Esophagus (tissue), 2 donors: ENCODE results near the gene VPS13A. TPM values are rescaled to one million over a fixed set of nuclear protein-coding genes. Genes with fewer than 3 reads are reported as not detected.
"Not testable (repeated sequence)": the region's sequence is repeated elsewhere in the genome, so short reads cannot be mapped to it uniquely, and the experiment has no call there.

Experiments used
- H3K27ac ChIP-seq, 2 donors: one replicate each; pipeline ENCODE4 v1.5.1; 2013; ENCODE audit warnings: low read depth in 2 of 2, mild to moderate bottlenecking in 2 of 2, inconsistent platforms in 1 of 2, low read length in 1 of 2, moderate library complexity in 1 of 2
- H3K27me3 ChIP-seq, 2 donors: one replicate each; pipeline ENCODE4 v1.6.1; 2013; ENCODE audit warnings: low read length in 2 of 2, control low read depth in 1 of 2, mild to moderate bottlenecking in 1 of 2; ENCODE audit not compliant: insufficient read depth in 2 of 2, control insufficient read depth in 1 of 2
- H3K36me3 ChIP-seq, 2 donors: one replicate each; pipeline ENCODE4 v1.6.1; 2013; ENCODE audit warnings: low read length in 1 of 2; ENCODE audit not compliant: control insufficient read depth in 2 of 2, insufficient read depth in 2 of 2
- H3K4me1 ChIP-seq, 2 donors: one replicate each; pipeline ENCODE4 v1.6.1; 2013; ENCODE audit warnings: low read length in 1 of 2; ENCODE audit not compliant: control insufficient read depth in 2 of 2, insufficient read depth in 2 of 2
- H3K4me3 ChIP-seq, 2 donors: one replicate each; pipeline ENCODE4 v1.5.1; 2013; ENCODE audit warnings: low read length in 2 of 2, mild to moderate bottlenecking in 2 of 2, low read depth in 1 of 2, moderate library complexity in 1 of 2
- H3K9me3 ChIP-seq, 2 donors: one replicate each; pipeline ENCODE4 v1.6.1; 2013; ENCODE audit warnings: mild to moderate bottlenecking in 2 of 2, low read depth in 1 of 2, low read length in 1 of 2, moderate library complexity in 1 of 2; ENCODE audit not compliant: control insufficient read depth in 2 of 2, insufficient read depth in 1 of 2
- WGBS, 2 donors: extraction: QIAGEN DNeasy Blood & Tissue Kit; methylation state at CpG; one replicate each; pipeline ENCODE4 v1.1.7; 2013; 5-methylcytosine and 5-hydroxymethylcytosine counted together
- polyA plus RNA-seq, 2 donors: library from polyadenylated mRNA; stranded (reverse); fragments of 200-250 nt; gene quantifications; one replicate each; pipeline ENCODE4 v1.2.3, GENCODE V29; 2013
- donor health status: healthy with polysubstance abuse.
- donor health status: Bipolar disorder and iron deficiency.

The VPS13A gene
- polyA plus RNA-seq, 2 donors = 8.7 to 28.1 TPM

DNA sequence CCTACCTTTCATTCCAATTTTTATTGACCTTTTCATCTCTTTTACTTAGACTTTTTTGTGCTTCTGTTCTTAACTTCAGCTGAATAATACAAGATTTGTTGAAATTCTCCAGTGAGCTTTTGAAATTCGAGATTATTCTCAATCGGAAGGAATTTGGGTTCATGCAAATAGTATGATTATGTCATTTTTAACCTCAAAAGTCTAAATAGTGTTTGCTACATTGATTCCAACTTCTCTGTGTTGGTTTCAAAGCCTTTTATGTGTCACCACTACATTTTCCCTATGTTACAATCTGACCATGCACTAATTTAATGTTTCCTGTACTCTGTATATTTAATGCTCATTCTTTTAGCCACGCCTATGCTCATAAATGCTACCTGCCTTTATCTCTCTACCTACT lies 44.1 kb downstream of the VPS13A start:
- no peaks in the 10 kb centered on the region for H3K27me3 ChIP-seq
- WGBS, 2 donors = 87 to 89% methylated on average over 3 of the region's 3 CpGs
- H3K27ac ChIP-seq = no peak overlapping the region
- no peak overlapping the region for H3K4me3 ChIP-seq
- H3K4me1 ChIP-seq = no peaks in the 10 kb centered on the region
- H3K36me3 ChIP-seq = no peaks in the 10 kb centered on the region
- H3K9me3 ChIP-seq = no peaks in the 10 kb centered on the region

DNA sequence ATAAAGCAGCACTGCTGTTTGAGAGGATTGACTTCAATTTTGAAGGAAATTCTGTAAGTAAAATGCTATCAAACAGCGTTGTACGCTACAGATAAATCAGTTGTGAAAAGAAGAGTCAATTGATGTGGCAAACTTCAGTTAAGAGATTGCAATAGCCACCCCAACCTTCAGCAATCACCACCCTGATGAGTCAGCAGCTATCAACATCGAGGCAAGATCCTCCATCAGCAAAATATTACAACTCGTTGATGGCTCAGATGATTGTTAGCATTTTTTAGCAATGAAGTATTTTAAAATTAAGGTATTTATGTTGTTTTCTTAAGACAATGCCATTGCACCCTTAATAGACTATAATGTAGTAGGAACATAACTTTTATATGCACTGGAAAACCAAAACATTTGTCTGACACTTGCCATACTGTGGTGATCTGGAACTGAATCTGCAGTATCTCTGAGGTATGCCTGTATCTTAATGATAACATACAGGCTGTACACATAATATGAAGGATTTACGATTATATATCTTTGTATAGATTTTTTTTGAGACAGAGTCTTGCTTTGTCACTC lies 47.5 kb downstream of the VPS13A start:
- Histone ChIP-seq H3K27me3 (no peaks in the 10 kb centered on the region), H3K9me3 (no peaks in the 10 kb centered on the region), H3K4me1 (no peaks in the 10 kb centered on the region), H3K4me3 (no peak overlapping the region), H3K36me3 (peaks cover 3% of the 10 kb centered on the region in 2 donors), H3K27ac (no peak overlapping the region)
- 84 to 85% methylated on average over 5 of the region's 5 CpGs for WGBS, 2 donors

DNA sequence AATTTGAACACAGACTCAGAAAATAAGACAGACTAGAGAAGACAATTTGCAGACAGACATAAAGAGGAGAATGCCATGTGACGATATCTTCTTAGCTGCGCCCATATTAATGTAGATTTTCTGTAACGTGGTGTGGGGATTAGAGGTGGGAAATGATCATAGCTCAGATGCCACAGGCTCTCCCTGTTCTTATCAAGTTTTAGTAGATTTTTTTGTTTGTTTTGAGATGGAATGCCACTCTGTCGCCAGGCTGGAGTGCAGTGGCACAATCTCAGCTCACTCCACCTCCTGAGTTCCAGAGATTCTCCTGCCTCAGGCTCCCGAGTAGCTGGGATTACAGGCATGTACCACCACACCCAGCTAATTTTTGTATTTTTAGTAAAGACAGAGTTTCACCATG lies 59.4 kb downstream of the VPS13A start:
- WGBS, 2 donors = 77 to 85% methylated on average over 5 of the region's 5 CpGs
- no peak overlapping the region for H3K4me3 ChIP-seq
- H3K4me1 ChIP-seq = no peaks in the 10 kb centered on the region
- H3K27ac ChIP-seq = no peak overlapping the region
- H3K36me3 ChIP-seq = no peaks in the 10 kb centered on the region
- H3K9me3 ChIP-seq = no peaks in the 10 kb centered on the region
- H3K27me3 ChIP-seq = no peaks in the 10 kb centered on the region

DNA sequence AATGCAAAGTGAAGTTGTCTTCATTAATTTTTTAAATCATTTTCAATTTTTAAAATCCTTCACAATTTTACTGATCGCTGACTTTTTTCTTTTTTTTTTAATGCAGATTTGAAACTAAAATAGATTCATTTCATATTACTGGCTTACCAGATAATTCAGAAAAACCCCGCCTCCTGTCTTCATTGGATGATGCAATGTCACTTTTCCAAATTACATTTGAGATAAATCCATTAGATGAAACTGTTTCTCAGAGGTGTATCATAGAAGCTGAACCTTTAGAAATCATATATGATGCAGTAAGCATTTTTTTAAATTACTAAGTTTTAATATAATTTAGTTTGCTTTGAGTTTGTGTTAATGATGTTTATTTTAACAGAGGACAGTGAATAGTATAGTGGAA lies 60.6 kb downstream of the VPS13A start:
- H3K36me3 ChIP-seq = no peaks in the 10 kb centered on the region
- H3K27me3 ChIP-seq = no peaks in the 10 kb centered on the region
- 96 to 98% methylated on average over 2 of the region's 2 CpGs for WGBS, 2 donors
- H3K27ac ChIP-seq = no peak overlapping the region
- H3K4me3 ChIP-seq = no peak overlapping the region
- H3K9me3 ChIP-seq = no peaks in the 10 kb centered on the region
- no peaks in the 10 kb centered on the region for H3K4me1 ChIP-seq

DNA sequence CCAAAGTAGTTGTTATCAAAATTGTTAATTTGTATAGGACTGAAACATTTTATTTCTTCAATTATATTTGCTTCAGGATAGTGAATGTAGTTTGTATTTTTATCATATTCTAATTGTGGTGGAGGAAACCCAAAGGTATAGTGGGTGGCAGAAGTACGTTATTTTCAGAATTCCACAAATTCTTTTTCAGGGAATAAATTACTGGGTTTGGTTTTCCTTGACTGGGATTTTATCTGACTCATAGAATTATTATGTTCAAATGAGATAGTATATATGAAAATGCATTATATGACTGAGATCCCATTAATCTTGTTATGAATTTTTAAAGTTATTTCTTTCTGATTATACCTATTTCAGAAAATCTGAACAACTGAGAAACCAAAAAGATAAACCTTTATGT lies 73.7 kb downstream of the VPS13A start:
- WGBS, 2 donors = 92 to 93% methylated on average over 1 of the region's 1 CpG

DNA sequence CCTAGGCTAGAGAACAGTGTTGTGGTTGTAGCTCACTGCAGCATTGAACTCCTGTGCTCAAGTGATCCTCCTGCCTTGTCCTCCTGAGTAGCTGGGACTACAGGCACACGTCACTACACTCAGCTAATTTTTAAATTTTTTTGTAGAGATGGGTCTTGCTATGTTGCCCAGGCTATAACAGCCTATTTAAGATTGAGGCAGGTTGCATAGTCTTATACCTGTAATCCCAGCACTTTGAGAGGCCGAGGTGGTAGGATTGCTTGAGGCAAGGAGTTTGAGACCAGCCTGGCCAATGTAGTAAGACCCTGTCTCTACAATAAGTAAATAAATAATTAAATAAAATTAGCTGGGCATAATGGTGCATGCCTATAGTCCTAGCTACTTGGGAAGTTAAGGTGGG lies 79.9 kb downstream of the VPS13A start:
- no peak overlapping the region for H3K4me3 ChIP-seq
- WGBS, 2 donors = 94 to 97% methylated on average over 2 of the region's 2 CpGs
- H3K36me3 ChIP-seq = no peaks in the 10 kb centered on the region
- H3K9me3 ChIP-seq = no peaks in the 10 kb centered on the region
- no peak overlapping the region for H3K27ac ChIP-seq
- H3K4me1 ChIP-seq = no peaks in the 10 kb centered on the region
- H3K27me3 ChIP-seq = no peaks in the 10 kb centered on the region

More for the DNA sequence above, 73.7 kb downstream of the VPS13A start:
- Histone ChIP-seq H3K27ac (no peak overlapping the region), H3K4me3 (no peak overlapping the region), H3K9me3 (no peaks in the 10 kb centered on the region), H3K4me1 (no peaks in the 10 kb centered on the region), H3K27me3 (no peaks in the 10 kb centered on the region), H3K36me3 (no peaks in the 10 kb centered on the region)

DNA sequence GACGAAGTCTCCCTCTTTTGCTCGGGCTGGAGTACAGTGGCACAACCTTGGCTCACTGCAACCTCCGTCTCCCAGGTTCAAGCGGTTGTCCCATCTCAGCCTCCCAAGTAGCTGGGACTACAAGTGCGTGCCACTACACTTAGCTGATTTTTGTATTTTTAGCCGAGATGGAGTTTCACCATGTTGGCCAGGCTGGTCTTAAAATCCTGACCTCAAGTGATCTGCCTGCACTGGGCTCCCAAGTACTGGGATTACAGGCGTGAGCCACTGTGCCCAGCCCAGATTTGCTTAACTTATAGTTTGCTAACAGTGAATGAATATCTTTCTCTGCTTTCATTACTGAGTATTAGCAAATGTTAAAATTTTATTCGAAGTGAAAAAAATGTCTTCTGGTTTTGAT lies 84.3 kb downstream of the VPS13A start:
- H3K27me3 ChIP-seq = no peaks in the 10 kb centered on the region
- no peaks in the 10 kb centered on the region for H3K36me3 ChIP-seq
- 96 to 97% methylated on average over 8 of the region's 8 CpGs for WGBS, 2 donors
- no peaks in the 10 kb centered on the region for H3K4me1 ChIP-seq
- no peak overlapping the region for H3K27ac ChIP-seq
- no peaks in the 10 kb centered on the region for H3K9me3 ChIP-seq
- H3K4me3 ChIP-seq = no peak overlapping the region

DNA sequence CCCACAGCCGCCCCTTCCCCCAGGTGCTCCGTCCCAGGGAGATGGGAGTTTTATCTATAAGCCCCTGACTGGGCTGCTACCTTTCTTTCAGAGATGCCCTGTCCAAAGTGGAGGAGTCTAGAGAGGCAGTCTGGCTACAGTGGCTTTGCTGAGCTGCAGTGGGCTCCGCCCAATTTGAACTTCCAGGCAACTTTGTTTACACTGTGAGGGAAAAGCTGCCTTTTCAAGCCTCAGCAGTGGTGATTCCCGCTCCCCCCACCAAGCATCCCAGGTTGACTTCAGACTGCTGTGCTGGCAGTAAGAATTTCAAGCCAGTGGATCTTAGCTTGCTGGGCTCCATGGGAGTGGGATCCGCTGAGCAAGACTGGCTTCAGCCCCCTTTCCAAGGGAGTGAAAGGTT lies 90.4 kb downstream of the VPS13A start:
- not testable (repeated sequence) for H3K27ac ChIP-seq, H3K36me3 ChIP-seq, H3K4me3 ChIP-seq, H3K9me3 ChIP-seq, H3K27me3 ChIP-seq, H3K4me1 ChIP-seq
- WGBS, 2 donors = 91 to 92% methylated on average over 5 of the region's 5 CpGs

DNA sequence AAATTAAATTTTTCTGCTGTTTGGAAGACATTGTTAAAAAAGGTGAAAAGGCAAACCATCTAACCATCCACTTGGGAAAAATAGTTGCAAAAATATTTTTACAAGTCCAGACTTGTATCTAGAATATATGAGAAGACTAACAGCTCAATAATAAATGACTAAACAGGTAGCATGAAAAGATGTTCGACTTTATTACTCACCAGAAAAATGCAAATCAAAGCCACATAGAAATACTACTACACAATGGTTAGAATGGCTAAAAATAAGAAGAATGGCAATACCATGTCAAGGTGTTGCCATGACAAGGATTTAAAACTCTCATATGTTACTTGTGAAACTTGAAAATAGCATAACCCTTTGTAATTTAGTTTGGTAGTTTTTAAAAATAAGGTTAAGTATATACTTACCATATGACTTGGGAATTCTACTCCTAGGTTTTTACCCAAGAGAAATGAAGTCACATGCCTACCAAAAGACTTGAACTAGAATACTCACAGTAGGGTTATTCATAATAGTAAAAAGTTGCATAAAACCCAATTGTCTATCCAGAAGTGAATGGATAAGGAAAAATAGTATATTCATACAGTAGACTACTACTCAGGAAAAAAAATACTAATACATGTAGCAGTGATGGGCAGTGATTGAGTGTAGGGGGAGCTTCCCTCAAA lies 93.8 kb downstream of the VPS13A start:
- no peaks in the 10 kb centered on the region for H3K4me1 ChIP-seq
- 52 to 75% methylated on average over 1 of the region's 1 CpG for WGBS, 2 donors
- H3K36me3 ChIP-seq = no peaks in the 10 kb centered on the region
- H3K4me3 ChIP-seq = no peak overlapping the region
- H3K27ac ChIP-seq = no peak overlapping the region
- peaks cover 0 to 2% of the 10 kb centered on the region in 2 donors for H3K9me3 ChIP-seq
- H3K27me3 ChIP-seq = no peaks in the 10 kb centered on the region

DNA sequence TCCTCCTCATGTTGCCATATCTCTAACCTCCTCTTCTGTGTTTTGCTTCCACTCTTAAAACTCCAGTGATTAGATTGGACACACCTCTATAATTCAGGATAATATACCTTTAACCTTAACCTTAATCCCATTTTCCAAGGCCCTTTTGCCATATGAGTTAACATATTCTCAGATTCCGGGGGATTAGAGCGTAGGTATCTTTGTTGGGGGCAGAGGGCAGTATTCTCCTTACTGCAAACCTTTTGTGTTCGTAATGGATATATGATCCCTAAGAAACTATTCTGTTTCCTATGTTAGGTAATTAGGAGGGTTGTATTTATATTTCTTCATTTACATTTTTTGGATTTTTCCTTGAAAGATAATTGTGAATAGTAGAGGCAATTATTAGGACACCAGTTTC lies 99.5 kb downstream of the VPS13A start:
- H3K36me3 ChIP-seq = peaks cover 2 to 4% of the 10 kb centered on the region in 2 donors
- H3K4me3 ChIP-seq = no peak overlapping the region
- no peaks in the 10 kb centered on the region for H3K27me3 ChIP-seq
- H3K27ac ChIP-seq = no peak overlapping the region
- WGBS, 2 donors = 87 to 96% methylated on average over 3 of the region's 3 CpGs
- no peaks in the 10 kb centered on the region for H3K4me1 ChIP-seq
- H3K9me3 ChIP-seq = no peaks in the 10 kb centered on the region
